ENCODE results near the gene WDHD1.
"Not testable (repeated sequence)": the region's sequence is repeated elsewhere in the genome, so short reads cannot be mapped to it uniquely, and the experiment has no call there.

WDHD1 gene

DNA sequence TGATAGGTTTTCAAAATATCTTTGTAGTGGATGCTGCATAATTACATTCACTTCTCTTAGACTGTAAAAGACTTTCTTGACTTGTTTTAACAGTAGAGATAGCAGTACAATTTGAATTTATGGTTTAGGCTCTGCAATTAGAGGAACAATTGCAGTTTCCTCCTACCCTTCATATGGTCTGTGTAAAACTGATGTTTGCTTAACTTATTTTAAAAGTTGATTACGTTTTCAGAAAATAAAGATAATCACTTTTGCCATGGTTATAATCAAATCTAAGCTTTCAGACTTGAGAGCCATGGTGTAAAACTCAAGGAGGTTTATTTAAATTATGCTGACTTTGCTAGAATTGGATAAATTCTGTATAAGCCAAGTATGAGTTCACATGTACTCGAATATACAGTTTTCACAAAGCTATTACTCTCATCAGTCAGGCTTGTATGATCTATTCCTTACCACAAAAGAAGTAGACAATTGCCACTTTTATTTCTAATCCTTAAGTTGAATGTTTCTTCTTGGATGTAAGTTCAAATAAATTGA lies 22.1 kb upstream of the WDHD1 start:
- FAIRE-seq (no peak), DNase-seq (ENCODE audit: extremely low spot score, insufficient read length, low read depth) (no peak)

DNA sequence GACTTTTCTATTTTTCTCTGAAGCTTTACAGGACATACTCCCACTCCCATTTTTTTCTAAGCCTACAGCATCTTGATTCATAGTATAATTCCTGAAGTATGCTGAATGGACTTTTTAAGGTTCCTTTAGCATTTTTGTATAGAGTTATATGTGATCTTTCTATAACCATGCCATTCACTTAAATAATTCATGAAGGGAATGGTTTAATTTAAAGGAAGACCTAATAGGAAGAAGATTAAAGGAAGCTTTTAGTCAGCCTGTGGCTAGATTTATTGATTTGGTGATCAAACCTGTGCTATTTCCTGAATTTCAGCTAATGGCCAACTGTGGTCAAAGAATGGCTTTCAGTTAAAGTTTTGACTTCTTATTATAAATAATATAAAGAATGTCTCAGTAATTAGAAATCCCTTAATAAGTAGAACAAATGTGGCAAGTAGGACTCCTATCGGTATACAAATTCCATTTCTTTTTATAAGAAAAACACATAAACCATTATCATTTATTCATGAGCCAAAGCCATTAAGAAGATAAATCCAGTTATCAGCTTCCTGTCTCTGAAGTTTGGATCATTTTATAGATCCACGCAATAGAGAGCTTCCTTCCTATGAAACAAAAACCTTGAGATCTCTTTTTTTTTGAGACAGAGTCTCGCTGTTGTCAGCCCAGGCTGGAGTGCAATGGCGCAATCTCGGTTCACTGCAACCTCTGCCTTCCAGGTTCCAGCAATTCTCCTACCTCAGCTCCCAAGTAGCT lies 20.6 kb upstream of the WDHD1 start:
- no peak for FAIRE-seq

DNA sequence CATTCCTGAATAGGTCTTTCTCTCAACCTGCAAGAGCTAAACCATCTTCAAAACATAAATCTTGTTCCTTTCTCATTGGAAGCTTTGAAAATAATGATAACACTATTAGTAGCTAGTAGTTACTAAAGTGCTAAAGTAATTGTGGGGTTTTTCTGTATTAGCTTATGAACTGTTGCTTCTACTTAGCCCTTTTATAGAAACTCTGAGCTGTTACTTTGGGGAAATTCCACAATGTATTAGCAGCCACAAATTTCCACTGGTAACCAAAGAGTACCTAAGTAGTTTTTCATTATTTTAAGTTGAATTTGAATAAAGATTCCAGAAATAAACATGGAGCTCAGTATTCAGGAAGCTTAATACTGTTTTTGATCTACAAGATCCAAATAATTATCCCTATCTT lies 18.2 kb upstream of the WDHD1 start:
- peak; percentile 65 for FAIRE-seq

More for the DNA sequence above, 20.6 kb upstream of the WDHD1 start:
- DNase-seq (ENCODE audit: extremely low spot score, insufficient read length, low read depth): no peak

DNA sequence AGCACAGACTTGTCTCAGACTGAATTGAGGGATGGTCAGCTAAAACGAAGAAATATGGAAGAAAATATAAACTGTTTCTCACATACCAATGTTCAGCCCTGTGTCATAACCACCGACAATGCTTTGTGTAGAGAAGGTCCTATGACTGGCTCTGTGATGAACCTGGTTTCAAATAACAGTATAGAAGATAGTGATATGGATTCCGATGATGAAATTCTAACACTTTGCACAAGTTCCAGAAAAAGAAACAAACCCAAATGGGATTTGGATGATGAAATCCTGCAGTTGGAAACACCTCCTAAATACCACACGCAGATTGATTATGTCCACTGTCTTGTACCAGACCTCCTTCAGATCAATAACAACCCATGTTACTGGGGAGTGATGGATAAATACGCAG lies 16.6 kb upstream of the WDHD1 start:
- FAIRE-seq: no peak

More for the DNA sequence above, 18.2 kb upstream of the WDHD1 start:
- no peak for DNase-seq (ENCODE audit: extremely low spot score, insufficient read length, low read depth)

DNA sequence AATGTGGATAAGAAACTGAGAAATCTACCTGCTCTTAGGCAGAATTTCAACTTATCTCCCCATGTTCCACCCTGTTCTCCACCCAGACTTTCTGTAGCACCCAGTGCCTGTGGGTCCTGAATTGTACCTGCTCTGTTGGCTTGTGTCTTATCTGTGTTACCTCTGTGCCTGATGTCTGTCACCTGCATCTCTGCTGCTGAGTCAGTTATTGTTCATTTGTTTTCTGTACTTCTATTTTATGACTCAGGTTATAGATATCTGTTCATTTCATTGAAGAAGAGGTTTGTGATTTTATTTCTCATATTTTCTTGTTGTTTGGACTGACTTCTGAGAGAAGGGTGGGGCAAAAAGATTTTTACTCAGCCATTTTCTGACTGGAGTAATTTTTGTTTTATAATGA lies 11.8 kb upstream of the WDHD1 start:
- DNase-seq (ENCODE audit: extremely low spot score, insufficient read length, low read depth): no peak
- FAIRE-seq: no peak

More for the DNA sequence above, 16.6 kb upstream of the WDHD1 start:
- no peak for DNase-seq (ENCODE audit: extremely low spot score, insufficient read length, low read depth)

DNA sequence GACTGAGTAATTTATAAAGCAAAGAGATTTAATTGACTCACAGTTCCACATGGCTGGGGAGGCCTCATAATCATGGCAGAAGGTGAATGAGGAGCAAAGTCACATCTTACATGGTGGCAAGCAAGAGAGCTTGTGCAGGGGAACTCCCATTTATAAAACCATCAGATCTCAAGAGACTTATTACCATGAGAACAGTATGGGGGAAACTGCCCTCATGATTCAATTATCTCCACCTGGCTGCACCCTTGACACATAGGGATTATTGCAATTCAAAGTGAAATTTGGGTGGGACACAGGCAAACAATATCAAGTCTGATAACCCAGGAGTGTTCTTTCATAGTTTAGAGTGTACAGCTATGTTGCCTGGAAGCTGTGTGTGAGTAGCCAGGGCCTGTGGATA lies 11.1 kb upstream of the WDHD1 start:
- not testable (repeated sequence) for FAIRE-seq; DNase-seq (ENCODE audit: extremely low spot score, insufficient read length, low read depth)

DNA sequence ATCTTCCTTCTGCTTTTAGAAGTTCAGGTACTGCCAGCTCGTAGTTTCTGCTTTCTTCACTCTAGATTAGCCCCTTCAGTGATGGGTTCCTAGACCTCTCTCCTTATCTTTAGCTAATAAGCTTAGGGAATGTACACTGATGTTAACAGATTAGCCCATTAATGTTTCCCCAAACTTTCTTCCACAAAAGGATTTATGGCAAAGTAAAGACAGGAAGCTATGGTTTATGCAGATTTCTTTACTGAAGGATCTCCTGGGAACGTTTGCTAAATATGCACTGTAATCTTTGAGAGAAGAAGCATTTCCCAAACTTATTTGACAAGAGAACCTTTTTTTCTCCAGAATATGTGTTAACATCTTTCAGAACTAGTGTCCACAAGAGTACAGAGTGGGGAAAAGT lies 4.3 kb upstream of the WDHD1 start:
- no peak for FAIRE-seq

DNA sequence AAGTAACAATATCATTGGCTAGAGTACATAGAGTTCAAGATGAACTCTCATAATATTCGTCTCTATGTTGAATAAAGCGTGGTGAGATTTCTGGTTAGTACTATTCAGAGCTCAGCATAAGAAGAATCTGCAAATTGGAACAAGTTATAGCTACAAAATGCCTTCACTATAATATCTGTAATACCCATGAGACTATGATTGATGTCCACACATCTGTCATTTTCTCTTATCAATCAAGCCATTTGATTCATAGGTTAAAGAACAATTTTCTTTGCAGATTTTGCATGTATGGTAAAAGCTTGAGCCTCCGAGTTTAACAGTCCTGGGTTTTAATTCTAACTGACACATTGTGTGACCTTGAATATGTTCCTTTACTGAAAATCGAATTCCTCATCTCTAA lies 1.6 kb upstream of the WDHD1 start:
- DNase-seq (ENCODE audit: extremely low spot score, insufficient read length, low read depth) (no peak), FAIRE-seq (no peak)

More for the DNA sequence above, 4.3 kb upstream of the WDHD1 start:
- no peak for DNase-seq (ENCODE audit: extremely low spot score, insufficient read length, low read depth)

DNA sequence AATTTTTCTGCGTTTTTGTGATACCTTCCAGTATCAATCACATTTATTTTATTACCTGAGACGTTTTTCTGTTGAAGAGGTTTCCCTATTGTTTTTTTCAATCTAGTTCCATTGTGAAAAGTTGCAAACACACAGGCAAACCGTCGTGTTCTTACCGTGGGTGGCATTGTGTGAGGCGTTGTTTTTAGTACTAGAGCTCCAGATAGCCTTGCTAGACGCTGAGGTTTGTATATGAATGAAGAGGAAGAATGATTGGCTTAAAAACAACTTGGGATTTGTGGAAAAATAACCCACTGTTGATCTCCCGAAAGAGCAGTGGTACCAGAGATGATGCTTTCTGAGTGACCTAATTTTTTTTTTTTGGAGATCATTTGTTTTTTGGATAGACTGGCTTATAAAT lies 1.2 kb upstream of the WDHD1 start:
- DNase-seq (ENCODE audit: extremely low spot score, insufficient read length, low read depth): no peak
- peak; percentile 53 for FAIRE-seq

DNA sequence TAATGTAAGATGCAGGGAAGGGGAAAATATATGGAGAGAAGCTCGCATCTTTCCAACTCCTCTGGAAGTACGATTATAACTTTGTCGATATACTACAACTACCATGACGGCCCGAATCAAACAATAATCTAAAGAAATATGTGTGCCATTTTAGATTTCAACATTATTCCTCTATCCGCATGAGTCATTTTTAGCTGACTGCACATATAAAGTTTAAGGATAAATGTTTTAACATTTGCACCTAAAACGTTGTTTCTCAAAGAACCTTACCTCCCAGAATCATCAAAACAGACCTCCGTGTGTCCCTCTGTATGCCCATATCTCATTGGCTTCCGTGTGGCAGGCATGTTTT lies 482 bp downstream of the WDHD1 start:
- FAIRE-seq (no peak), DNase-seq (ENCODE audit: extremely low spot score, insufficient read length, low read depth) (no peak)

DNA sequence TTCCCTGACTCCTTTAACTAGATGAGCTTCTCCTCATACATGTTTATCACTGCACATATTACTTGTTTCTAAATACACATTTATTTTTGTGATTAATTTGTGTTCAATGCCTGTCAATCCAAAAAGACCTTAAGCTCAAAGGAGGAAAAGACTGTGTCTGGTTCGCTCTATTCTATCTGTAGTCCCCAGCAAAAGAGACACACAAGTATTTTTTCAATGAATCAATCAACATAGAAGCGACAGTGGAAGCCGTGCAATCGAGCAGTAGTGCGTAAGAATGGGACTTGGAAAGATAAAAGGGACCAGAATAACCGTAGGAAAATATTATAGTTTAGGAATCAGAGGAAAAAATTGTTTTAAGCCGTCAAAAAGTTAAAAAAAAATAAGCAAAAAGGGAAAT lies 951 bp downstream of the WDHD1 start:
- DNase-seq (ENCODE audit: extremely low spot score, insufficient read length, low read depth) (no peak), FAIRE-seq (no peak)

DNA sequence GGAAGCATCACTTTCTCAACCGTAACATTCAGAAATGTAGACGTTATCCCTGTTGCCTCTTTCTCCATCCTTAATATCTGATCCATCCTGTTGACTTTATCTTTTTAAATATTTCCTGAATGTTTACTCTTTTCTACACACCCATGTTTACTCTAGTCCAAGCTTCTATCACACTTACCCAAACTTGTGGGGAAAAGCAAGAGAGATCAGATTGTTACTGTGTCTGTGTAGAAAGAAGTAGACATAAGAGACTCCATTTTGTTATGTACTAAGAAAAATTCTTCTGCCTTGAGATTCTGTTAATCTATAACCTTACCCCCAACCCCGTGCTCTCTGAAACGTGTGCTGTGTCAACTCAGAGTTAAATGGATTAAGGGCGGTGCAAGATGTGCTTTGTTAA lies 2.5 kb downstream of the WDHD1 start:
- DNase-seq (ENCODE audit: extremely low spot score, insufficient read length, low read depth); FAIRE-seq: not testable (repeated sequence)

DNA sequence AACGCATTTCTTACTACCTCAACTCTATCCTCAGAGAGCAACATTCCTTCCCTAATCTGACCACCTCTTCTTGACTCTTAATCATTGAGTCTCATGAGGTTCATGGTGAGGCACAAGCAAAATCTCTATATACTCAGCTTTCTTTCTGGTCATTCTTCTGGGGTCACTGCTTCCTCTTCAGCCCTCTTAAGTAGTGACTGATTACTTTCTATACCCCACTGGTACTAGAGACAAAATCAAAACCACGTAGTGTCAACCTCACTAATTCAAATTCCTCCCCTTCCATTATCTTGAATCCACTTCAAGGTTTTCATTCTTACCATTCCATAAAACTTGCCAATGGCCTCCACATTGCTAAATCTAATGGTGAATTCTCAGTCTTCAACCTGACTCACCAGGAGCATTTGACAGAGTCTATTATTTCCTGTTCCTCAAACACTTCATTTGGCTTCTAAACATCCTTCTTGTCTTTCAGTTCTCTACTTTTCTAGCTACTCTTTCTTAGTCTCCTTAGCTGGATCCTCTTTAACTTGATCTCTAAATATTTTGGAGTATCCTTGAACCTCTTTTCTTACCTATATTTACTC lies 6.8 kb downstream of the WDHD1 start:
- no peak for DNase-seq (ENCODE audit: extremely low spot score, insufficient read length, low read depth)
- FAIRE-seq: no peak

DNA sequence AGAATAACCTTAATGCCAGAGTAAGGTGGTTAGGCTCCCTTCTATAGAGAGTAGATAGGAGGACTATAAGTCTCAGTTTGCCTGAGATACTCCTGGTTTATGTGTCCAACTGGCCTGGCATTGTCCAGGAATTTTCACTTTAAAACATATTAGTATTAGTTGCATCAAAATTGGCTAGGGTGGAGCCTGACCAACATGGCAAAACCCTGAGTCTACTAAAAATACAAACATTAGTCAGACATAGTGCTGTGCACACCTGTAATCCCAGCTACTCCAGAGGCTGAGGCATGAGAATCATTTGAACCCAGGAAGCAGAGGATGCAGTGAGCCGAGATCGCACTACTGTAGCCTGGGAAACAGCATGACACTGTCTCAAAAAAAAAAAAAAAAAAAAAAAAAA lies 11.9 kb downstream of the WDHD1 start:
- FAIRE-seq (no peak), DNase-seq (ENCODE audit: extremely low spot score, insufficient read length, low read depth) (no peak)

DNA sequence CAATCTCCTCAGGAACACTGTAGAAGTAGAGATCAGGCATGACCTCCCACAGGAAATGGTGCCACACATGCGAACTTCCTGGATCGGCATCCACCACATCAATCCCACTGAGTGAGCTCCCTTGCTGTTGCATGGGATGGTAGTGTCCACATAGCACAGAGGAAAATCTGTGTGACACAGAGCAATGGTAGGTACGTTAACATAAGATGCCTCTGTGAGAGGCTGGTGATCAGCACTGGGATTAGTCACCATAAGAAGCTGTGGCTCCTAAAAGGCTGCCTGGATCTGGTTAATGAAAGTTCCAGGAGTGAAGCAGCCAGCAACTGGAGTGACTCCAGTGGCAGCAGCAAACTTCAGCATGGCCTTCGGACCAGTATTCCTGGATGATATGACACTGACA lies 21.8 kb downstream of the WDHD1 start:
- FAIRE-seq (no peak), DNase-seq (ENCODE audit: extremely low spot score, insufficient read length, low read depth) (no peak)

DNA sequence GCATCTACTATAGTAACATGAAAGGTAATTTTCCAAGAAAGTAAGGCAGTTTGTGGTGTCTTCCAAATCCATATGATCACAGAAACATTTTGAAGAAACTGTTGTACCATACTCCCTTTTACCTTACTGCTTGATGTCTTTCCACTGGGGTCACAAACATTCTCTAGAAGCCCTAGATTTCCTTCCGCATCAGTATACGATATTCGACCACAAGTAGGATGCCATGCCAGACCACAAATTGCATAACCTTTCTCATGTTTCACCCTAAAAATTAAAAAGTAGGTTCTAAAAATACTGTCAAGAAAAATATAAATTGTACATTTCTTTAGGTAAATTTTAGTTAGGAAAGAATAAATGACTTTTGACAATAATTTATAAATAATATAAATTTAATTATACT lies 26.5 kb downstream of the WDHD1 start:
- DNase-seq (ENCODE audit: extremely low spot score, insufficient read length, low read depth): no peak
- no peak for FAIRE-seq

DNA sequence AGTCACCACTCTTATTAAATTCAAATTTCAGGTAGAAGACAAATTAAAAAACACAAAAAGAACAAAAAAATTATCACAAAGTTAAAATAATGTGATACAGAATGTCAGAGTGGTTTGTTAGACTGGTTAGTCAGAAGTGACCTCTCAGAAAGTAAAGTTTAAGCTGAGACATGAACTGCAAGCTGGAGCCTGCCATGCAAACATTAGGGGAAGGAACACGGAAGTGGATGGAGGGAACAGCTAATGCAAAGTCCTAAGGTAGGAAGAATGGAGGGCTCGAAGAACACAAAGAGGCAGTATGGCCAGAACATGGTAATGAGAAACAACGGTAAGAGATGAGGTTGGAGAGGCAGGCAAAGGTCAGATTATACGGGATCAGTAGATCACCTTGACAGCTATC lies 41.7 kb downstream of the WDHD1 start:
- FAIRE-seq (no peak), DNase-seq (ENCODE audit: extremely low spot score, insufficient read length, low read depth) (no peak)

DNA sequence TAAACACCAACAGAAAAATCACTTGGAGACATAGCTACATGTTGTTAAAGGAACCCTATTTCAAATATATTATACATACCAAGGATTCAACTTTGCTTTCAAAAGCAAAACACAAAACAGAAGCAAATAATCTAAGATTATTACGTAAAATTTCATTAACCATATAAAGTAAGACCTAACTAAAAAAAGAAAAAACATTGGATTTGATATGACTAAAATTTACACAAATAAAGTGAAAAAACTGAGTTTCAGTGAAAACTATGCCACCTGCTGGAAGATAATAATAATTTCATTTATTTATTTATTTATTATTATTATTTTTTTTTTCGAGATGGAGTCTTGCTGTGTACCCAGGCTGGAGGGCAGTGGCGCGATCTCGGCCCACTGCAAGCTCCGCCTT lies 45.2 kb downstream of the WDHD1 start:
- FAIRE-seq (no peak), DNase-seq (ENCODE audit: extremely low spot score, insufficient read length, low read depth) (no peak)

DNA sequence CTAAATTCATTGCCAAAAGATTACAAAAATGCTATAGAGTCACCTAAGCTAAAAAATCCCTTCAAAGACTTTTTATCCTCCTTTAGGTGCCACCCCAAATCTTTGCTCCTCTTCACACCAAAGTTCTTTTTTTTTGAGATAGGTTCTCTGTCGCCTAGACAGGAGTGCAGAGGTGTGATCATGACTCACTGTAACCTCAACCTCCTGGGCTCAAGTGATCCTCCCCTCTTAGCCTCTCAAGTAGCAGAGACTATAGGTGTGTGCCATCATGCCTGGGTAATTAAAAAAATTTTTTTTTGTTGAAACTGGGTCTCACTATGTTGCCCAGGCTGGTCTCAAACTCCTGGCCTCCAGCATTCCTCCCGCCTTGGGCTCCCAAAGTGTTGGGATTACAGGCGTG lies 47.9 kb downstream of the WDHD1 start:
- DNase-seq (ENCODE audit: extremely low spot score, insufficient read length, low read depth) (no peak), FAIRE-seq (no peak)

DNA sequence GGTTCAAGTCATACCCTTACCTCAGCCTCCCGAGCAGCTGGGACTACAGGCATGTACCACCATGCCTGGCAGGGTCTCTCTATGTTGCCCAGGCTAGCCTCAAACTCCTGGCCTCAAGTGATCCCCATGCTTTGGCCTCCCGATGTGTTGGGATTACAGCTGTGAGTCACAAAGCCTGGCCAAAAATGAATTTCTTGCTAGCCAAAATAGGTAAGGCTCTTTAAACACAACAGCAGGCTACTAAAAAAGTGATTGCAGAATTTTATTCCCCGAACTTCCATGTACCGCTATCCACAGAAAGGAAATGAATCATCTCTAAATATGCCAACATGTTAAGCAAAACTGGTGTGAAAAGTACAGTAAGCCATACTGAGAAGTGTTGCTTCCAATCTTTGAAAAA lies 50.6 kb downstream of the WDHD1 start:
- FAIRE-seq: peak; percentile 35

DNA sequence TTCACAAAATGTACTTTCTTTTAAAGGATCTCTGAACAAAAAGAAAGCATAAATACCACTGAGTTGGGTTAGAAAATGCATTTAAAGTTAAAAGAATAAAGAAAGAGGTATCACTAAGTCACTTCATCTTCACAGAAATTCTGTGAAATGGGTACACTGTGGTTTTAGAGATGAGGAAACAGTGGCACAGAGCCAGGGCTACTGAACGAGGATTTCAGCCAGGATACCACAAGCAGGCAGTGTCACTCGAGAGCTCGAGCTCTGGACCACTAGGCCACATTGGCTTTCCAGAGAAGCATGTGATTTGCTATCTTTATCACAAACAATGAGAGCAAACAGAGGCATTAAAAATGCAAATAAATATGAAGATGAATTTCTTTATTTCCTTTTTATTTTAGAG lies 51.0 kb downstream of the WDHD1 start:
- no peak for FAIRE-seq
- no peak for DNase-seq (ENCODE audit: extremely low spot score, insufficient read length, low read depth)

More for the DNA sequence above, 50.6 kb downstream of the WDHD1 start:
- no peak for DNase-seq (ENCODE audit: extremely low spot score, insufficient read length, low read depth)
